Measurements from ENCODE around the gene KRTAP5-6.

Gene KRTAP5-6

DNA sequence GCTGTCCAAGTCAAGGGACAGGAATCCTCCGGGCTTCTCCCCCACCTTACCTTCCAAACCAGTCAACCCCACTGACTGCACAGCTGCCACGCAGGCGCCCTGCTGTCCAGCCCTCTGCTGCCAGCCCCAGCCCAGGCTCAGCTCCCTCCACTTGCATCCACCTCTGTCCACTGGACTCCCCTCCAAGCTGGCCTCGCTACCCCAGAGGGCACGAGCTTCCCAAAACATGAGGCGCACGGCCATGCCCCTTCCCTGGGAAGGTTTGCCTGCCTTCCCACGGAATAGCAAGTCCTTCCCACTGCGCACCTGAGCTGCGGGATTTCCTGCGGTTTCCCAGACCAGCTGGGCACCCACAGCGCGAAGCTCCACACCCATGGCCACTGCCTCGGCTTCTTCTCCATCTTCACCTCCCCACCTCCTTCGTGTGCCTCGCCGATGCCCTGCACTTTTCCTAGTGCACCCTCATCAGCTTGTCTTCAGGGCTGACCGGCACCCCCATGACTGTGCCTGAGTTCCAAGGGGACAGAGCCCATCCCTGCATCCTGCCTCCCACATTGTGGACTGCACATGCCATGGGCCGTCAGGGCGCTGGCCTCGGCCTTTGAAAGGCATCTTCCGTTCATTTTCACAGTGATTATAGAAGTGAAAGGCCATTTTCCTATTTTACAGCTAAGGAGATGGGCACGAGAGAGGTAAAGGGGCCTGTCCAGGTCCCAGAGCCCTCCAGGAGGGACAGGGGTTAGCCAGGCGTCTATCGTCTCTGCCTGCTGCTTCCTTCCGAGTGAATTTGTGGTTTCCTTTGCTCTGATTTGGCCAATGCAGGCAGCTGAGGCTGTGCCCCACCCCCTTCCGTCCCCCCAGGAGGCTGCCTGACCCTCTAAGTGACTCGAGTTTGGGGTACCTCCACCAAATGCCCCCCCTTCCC, 37.0 kb downstream of the KRTAP5-6 start:
- DNase-seq (ENCODE audit: low read depth), result no peak

DNA sequence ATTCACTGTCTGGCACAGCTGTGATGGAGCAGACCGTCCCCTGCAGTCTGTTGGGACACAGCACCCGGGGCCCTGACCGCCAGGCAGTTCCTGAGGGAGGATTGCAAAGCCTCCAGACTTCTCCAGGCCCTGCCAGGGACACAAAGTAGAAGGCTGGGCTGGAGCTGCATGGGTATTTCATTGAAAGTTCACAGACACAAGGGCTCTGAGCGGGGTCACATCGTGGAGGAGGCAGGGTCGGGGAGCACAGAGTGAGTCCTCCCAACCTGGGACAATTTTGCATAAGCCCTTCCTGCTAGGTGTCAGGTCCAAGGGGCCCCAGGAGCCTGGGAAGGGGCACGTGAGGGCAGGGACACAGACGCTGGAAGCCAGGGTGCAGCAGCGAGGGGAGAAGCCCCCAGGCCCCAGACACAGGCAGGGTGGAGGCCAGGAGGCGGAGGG, 37.7 kb downstream of the KRTAP5-6 start:
- DNase-seq (ENCODE audit: low read depth), result no peak

DNA sequence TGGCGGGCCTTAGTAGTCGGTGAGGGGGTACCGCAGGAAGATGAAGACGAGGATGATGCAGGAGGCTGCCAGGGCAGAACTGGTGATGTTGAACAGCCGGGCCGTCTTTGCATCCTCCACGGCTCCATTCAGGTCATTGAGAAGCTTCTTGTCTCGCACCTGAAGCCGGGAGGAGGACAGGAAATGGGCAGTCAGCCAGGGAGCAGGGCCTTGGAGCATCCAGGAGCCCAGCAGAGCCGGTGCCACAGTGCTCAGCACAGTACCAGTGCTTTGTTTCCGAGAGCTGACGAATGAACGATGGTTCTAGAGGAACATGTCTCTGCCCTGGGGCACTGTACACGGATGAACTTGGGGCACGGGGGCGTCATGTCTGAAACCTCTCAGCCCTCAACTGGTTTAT, 38.3 kb downstream of the KRTAP5-6 start:
- DNase-seq (ENCODE audit: low read depth), result no peak

DNA sequence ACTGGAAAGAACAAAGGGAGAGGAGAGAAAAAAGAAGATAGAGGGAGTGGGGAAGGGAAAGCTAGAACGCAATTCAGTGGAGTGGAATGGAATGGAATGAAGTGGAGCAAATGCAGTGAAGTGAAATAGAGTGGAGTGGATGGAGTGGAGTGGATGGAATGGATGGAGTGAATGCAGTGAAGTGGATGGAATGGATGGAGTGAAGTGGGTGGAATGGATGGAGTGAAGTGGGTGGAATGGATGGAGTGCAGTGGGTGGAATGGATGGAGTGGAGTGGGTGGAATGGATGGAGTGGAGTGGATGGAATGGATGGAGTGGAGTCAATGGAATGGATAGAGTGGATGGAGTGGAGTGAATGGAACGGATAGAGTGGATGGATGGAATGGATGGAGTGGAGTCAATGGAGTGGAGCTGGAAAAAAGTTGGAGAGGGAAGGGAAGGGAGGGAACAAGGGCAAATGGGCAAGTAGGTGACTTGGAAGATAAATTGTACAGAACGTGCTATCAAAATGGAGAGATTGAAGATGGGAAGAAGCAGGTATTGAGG, 39.5 kb downstream of the KRTAP5-6 start:
- DNase-seq (ENCODE audit: low read depth), result no peak

DNA sequence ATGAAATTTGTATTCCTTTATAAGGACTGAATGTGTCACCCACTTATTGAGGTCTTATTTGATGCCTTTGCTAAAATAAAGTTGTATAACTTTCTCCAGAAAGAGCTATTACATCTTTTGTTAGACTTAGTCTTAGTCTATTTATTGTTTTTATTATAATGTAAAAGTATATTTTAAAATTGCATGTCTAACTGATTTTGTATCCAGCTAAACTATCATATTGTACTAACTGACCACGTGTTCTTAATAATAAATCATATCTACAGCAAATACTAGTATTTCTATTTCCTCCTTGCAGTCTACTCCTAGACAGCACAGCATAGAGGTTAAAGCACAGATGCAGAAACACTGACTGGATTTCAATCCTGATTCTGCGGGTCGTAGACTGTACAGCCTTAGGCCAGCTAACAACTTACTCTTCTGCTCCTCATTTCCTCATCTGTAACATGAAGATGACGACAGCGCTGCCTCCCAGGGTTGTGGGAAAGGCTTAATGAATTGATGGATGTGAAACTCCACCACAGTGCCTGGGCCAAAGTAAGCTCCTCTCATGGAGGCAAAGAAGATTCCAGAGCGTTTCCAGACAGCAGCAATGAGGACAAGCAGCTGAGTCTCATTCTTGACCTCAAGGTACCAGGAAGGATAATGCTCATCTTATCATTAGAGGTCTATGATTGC, 40.2 kb downstream of the KRTAP5-6 start:
- DNase-seq (ENCODE audit: low read depth), result no peak

DNA sequence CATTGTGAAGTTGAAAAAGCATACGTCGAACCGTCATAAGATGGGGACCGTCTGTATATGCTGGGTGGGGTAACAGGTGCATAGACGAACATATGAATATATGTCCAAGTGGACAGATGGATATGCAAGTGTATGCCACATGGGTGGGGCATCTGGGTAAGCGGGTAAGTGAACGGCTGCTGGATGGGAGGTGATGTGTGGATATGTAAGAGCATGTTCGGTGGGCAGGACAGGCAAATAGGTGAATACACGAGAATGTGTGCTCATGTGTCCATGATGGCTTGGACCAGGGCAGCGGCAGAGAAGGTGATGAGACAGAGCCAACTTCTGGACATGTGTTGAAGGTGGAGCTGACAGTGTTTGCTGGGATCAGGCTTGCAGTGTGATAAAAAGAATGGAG, 41.4 kb downstream of the KRTAP5-6 start:
- DNase-seq (ENCODE audit: low read depth), result no peak

DNA sequence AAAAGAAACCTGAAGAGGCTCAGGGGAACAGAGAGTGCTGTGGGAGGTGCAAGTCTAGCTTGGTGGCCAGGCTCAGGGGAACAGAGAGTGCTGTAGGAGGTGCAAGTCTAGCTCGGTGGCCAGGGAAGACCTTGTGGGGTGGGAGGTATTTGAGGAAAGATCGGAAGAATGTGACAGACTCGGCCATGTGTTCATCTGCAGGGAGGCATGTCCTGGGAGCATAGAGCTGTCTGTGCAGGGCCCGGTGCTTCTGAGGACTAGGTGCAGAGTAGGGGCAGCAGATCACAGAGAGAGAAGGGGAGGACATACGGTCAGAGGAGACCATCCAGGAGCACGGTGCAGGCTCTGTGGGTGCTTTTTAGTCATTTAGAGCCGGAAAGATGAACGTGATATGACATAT, 42.6 kb downstream of the KRTAP5-6 start:
- no peak for DNase-seq (ENCODE audit: low read depth)

DNA sequence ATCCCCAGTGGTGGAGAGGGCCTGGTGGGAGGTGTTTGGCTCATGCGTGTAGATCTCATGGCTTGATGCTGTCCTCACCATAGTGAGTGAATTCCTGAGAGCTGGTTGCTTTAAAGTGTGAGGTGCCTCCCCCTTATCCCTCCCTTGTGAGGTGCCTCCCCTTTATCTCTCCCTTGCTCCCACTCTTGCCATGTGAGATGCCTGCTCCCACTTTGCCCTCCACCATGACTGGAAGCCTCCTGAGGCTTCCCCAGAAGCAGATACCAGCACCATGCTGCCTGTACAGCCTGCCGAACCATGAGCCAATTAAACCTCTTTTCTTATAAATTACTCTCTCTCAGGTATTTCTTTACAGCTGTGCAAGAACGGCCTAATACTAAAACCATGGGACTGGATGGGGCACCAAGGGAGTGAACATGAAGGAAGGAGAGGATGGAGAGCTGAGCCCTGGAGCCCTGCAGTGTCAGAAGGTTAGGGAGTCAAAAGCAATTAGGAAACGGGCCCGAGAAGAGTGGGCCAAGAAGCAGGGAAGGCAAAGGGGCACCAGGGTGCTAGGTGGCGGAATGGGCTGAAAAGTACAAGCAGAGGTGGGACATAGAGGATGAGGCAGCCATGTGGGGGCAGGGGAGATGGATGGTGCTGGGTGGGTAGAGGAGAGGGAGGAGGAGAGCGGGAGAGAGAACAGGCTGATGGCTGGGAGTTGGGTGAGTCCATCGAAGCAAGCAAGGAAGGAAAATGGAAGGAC, 44.0 kb downstream of the KRTAP5-6 start:
- DNase-seq (ENCODE audit: low read depth), result no peak

DNA sequence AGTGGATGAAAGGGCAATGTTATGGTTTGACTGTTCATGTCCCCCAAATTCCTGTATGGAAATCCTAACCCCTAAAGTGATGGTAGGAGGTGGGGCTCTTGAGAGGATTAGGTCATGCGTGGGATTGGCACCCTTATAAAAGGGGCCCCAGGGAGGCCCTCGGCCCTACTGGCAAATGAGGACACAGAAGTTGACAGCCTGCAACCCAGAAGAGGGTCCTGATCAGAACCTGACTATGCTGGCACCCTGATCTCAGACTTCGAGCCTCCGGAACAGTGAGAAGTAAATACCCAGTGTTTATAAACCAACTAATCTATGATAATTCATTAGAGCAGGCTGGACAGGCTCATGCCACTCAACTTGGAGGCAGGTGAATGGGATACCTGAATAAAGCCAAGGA, 44.7 kb downstream of the KRTAP5-6 start:
- no peak for DNase-seq (ENCODE audit: low read depth)

DNA sequence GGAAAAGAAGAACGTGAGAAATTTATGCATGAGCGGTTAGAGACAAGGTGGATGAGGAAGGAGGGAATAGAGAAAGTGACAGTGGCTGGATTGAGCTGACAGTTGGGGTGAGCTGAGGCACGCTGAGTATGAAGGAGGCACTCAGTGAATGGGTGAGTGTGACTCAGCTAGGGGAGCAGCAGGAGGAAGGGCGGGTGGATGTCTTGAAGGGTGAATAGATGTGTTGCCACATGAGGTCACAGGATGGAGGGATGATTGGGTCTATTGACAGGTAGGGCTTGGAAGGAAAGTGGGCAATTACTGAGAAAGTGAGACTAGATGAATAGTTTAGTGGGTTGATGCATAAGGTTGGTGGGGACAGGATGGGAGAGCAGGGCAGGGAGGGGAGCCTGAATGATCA, 45.4 kb downstream of the KRTAP5-6 start:
- DNase-seq (ENCODE audit: low read depth), result no peak

DNA sequence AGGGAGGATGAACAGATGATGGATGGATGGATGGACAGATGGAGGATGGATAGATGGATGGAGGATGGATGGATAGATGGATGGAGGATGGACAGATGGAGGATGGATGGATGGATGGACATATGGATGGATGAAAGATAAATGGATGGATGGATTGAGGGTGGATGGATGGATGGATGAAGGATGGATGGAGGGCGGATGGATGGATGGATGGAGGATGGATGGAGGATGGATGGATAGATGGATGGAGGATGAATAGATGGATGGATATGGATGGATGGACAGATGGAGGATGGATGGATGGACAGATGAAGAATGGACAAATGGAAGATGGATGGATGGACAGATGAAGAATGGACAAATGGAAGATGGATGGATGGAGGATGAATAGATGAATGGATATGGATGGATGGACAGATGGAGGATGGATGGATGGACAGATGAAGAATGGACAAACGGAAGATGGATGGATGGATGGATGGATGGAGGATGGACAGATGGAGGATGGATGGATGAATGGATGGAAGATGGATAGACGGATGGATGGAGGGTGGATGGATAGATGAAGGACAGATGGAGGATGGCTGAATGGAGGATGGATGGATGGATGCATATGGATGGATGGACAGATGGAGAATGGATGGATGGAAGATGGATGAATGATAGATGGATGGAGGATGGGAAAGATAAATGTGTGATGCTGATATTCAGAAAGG, 46.0 kb downstream of the KRTAP5-6 start:
- no peak for DNase-seq (ENCODE audit: low read depth)

DNA sequence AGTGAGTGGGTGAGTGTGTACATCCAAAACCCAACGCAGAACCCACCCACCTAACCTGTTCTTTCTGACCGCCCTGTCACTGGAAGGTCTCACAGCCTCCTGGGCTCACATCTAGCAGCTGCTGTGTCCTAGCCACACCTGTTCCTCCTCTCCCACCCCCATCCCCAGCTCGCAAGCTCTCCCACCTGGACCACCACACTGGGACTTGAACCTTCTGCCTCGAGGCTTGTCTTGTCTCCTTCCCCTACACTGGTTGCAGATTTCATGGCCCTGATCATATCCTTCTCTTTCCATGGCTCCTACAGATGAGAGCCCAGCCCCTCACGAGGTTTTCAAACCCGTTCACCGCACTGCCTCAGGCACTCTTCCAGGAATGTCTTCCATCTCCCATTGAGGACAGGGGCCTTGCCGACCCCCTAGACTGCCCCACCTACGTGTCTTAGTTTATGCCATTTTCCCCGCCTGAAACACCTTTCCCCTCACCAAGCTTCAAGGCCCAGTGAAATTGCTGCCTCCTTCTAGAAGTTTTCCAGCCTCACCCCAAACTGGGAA, 46.7 kb downstream of the KRTAP5-6 start:
- DNase-seq (ENCODE audit: low read depth), result no peak

DNA sequence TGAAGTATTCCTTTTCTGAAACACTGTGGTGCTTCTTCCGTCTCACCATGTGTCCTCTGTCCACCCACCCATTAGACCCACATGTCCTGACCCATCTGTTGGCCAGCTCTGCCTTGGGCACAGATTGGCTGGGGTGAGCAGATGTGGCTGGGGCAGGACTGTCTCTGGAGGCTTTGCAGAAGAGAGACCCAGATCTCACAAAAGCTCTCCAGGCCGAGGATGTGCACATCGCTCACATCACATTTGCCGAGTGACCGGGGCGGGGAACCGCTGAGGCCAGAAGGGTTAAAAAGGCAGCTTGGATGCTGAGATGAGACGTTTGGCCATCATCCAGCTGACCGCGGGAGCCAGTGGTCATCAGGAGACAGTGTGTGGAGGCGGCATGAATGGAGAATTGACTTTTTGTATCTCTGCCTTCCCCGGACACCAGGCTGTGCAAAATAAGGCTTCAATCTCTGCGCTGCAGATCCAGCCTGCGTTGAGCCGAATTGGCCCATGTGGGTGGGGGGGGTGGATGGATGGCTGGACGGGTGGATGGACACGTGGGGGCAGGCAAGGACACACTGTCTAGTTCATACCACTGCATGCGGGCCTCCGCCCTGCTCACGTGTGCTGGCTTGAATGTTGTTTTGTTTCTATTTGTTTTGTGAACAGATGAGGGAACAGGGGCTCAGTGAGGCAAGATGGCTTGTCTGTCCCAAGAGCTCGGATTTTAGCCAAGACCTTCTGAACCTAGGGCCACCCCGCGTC, 47.3 kb downstream of the KRTAP5-6 start:
- DNase-seq (ENCODE audit: low read depth), result no peak

DNA sequence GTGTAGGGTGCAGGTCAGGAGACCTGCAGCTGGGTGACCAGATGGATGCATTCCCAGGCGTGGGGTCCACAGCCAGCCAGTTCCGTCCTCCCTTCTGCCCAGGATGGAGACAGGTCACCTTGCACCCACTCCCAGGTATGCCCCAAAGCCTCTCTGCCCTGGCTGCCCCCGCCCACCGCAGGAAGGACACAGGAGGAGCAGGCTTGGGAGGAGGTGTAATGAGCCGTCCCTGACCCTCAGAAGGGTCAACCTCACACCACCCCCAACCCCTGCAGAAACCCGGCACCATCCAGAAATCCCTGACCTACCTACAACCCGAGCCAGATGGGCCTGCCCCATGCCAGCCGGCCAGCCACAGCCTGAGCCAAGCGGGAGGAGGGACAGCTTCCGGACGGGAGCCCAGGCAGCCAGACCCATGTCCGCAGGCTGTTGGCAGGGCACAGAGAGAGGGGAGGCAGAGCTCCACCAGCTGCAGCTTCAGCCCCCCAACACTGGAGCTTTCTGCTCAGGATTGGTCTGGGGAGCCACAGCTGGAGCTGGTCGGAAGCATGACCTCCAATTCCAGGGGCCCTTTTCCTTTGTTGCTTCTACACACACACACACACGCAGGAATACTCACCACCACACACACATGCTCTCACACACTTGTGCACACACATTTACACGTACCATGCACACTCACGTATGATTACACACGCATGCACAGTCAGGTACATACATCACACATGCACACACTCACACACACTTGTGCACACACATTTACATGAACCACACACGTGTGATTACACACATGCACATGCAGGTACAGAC, 48.1 kb downstream of the KRTAP5-6 start:
- DNase-seq (ENCODE audit: low read depth), result no peak

DNA sequence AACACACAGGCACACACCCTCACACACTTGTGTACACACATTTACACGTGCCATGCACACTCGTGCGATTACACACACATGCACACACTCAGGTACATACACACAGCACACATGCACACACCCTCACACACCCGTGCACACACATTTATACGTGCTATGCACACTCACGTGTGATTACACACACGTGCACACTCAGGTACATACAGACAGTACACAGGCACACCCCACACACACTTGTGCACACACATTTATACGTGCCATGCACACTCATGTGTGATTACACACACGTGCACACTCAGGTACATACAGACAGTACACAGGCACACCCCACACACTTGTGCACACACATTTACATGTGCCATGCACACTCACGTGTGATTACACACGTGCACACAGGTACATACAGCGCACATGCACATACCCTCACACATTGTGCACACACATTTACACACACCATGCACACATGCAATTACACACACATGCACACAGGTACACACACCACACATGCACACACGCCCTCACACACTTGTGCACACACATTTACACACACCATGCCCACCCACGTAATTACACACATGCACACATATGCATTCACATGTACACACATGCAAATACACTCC, 48.8 kb downstream of the KRTAP5-6 start:
- DNase-seq (ENCODE audit: low read depth), result no peak

DNA sequence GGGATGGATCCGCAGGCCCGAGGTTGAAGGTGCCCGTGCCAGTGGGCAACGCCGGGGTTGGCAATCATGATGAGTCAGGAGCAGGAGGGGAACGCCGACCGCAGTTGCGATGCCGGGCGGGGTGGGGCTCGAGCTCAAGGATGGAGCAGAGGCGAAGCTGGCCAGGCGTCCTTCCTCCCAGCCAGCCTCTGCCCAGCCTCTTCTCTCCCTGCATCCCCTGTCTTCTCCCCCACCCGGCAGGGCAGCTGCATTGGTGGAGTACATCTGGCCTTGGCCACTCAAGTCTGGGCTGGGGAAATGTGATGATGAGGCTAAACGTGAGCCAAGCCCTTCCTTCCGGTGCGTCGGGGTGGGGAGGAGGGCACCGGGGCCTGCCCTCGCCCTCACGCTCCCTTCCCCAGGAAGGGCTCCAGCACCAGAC, 49.5 kb downstream of the KRTAP5-6 start:
- DNase-seq (ENCODE audit: low read depth), result no peak

DNA sequence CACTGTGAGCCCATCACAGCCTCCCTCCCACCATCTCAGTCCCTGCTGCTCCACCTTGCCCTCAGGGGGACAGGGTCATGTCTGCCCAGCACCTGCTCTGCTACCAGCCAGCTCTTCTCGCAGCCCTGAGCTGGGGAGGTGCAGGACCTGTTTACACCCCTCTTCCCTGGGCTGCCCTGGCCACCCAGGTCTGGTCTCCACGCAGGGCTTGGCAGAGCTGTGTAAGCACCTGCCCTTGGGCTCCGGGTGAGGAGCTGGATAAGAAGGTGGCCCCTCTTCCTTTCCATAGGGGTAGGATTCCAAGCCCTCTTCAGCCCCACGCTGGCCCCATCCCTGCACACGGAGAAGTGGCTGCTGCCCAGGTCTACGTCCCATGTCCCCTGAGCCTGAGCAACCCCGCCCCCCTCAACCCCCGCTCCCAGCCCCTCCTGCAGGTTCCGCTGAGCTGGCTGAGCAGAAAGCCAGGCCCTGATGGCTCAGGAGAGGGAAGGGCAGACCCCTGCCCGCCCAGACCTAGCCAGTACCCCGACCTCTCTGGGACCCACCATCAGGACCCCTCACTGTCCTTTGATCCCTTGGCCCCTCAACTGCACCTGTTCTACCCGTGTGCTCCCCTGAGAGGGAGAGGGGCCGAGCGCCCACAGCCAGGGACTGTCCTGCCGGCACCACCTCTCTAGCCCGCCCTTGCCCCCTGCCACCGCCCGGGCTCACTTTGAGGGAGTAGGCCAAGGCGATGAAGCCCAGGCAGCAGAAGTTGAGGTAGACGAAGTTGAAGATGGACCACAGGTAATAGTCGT, 50.2 kb downstream of the KRTAP5-6 start:
- DNase-seq (ENCODE audit: low read depth), result no peak

Data from iris pigment epithelial cell (primary cell).